Esophagus squamous epithelium (tissue), 5 donors: ENCODE data around the gene ARL17A. TPM values are rescaled to one million over a fixed set of nuclear protein-coding genes. Genes with fewer than 3 reads are reported as not detected.
"Not testable (repeated sequence)": the region's sequence is repeated elsewhere in the genome, so short reads cannot be mapped to it uniquely, and the experiment has no call there.

Experiments
- DNase-seq: peaks from one replicate; lab custom pipeline; 2025; lab: John Stamatoyannopoulos, UW
- H3K27ac ChIP-seq, 4 donors: fragments of 200-600 bp; sonication (generic); one replicate each; pipeline ENCODE4 v1.5.1; 2016 to 2019; ENCODE audit warnings: mild to moderate bottlenecking in 1 of 4
- H3K27me3 ChIP-seq, 4 donors: fragments of 200-600 bp; sonication (generic); 1 replicate in 3 of 4; 2 replicates in 1 of 4; pipeline versions ENCODE4 v1.5.1 to v1.6.0; 2017 to 2021; ENCODE audit warnings: antibody characterized with exemption in 1 of 4
- H3K36me3 ChIP-seq, 3 donors: fragments of 200-600 bp; sonication (generic); one replicate each; pipeline ENCODE4 v1.5.1; 2016 to 2019
- H3K4me1 ChIP-seq, 3 donors: fragments of 200-600 bp; sonication (generic); one replicate each; pipeline ENCODE4 v1.5.1; 2017 to 2019
- H3K4me3 ChIP-seq, 4 donors: fragments of 200-600 bp; sonication (generic); 1 replicate in 3 of 4; 2 replicates in 1 of 4; pipeline ENCODE4 v1.5.1; 2016 to 2019; ENCODE audit warnings: mild to moderate bottlenecking in 2 of 4, moderate library complexity in 1 of 4
- H3K9me3 ChIP-seq, 3 donors: fragments of 200-600 bp; sonication (generic); one replicate each; pipeline ENCODE4 v1.5.1; 2016 to 2019
- WGBS, 2 donors: methylation state at CpG; one replicate each; pipeline ENCODE4 v1.1.5; 2018; 5-methylcytosine and 5-hydroxymethylcytosine counted together
- intact Hi-C: fragments of 100-400 bp; cut with DNase I; formaldehyde crosslinking; loops from one replicate; pipeline ENCODE4 v1.15.0; 2022
- small RNA-seq, 4 donors: library from RNA; depleted of rRNA; stranded (forward); fragments of <200 nt; gene quantifications; one replicate each; pipeline ENCODE3, GENCODE V24; 2016
- total RNA-seq, 4 donors: library from RNA; depleted of rRNA; stranded (reverse); fragments of >200 nt; gene quantifications; one replicate each; pipeline ENCODE4 v1.1.0, GENCODE V29; 2016
- donor health status: DM: yes; HTN: yes; CAD: no.

The ARL17A gene
- total RNA-seq, 4 donors from 2014 or later = 2.0 to 12.4 (median 6.8) TPM

DNA sequence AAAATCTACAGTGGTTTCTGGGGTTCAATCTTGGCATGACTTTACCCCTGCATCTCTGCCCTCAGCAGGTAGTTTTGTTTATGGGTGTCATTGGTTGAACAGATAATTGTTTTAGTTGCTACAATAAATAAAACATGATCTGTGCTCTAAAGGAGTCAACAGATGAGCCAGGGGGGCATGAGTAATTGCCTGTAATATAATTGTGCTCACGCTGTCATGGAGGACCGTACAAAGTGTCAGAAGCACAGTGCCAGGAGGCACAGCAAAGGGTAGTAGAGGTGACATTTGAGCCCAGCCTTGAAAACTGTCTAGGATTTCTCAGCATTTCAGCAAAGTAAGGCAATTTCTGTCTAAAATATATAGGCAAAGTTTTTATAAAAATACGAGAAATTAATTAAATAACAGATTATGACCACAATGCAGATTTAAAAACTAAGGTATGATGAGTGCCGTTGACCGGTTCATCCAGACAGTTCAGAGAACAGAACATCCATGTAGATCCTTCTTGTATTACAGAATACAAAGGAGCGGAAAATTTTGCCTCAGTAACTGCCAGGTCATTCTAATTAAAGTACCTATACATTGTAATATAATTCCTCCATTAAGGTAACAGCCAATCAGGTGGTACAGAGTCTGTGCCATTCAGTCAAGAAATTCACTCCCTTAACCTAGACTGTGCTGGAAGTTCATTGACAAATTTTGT is 79.9 kb downstream of the ARL17A start:
- H3K36me3 ChIP-seq, DNase-seq, H3K4me1 ChIP-seq, H3K27me3 ChIP-seq, intact Hi-C loops, H3K27ac ChIP-seq, H3K9me3 ChIP-seq, H3K4me3 ChIP-seq: not testable (repeated sequence)
- WGBS, 2 donors = no CpG with 5 or more reads among the region's 6 CpGs

DNA sequence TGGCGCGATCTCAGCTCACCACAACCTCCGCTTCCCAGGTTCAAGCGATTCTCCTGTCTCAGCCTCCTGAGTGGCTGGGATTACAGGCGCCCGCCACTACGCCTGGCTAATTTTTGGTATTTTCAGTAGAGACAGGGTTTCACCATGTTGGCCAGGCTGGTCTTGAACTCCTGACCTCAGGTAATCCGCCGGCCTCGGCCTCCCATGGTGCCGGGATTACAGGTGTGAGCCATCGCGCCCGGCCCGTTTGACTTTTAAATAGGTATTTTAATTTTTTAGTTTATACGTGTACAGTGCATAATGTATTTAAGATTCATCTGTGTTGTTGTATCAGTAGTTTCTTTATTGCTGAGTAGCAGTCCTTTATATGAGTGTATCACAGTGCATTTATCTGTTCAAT is 87.5 kb downstream of the ARL17A start:
- H3K4me3 ChIP-seq, H3K4me1 ChIP-seq, H3K36me3 ChIP-seq, H3K9me3 ChIP-seq, H3K27ac ChIP-seq, intact Hi-C loops, H3K27me3 ChIP-seq, DNase-seq: not testable (repeated sequence)
- 97 to 98% methylated on average over 12 of the region's 16 CpGs for WGBS, 2 donors

DNA sequence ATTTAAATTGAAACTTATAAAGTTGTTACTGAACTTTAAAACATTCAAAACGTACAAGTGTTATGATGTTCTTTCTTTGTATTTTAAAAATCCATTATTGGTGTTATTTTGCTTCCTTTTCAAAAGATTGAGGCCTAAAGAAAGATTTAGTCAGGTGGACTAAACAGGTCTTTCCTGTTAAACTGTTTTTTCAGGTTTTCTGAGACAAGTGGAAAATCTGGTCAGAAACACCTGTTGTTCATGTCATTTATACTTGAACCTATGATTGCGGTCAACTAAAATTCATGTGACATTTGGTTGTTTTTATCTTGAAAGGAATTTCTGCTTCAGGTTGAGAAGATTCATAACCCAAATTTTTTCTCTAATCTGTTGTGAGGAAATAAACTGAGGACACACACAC is 98.2 kb downstream of the ARL17A start:
- DNase-seq, H3K4me3 ChIP-seq, H3K36me3 ChIP-seq, H3K4me1 ChIP-seq, intact Hi-C loops, H3K27me3 ChIP-seq, H3K9me3 ChIP-seq, H3K27ac ChIP-seq: not testable (repeated sequence)
- WGBS, 2 donors = no CpG with 5 or more reads among the region's 2 CpGs

DNA sequence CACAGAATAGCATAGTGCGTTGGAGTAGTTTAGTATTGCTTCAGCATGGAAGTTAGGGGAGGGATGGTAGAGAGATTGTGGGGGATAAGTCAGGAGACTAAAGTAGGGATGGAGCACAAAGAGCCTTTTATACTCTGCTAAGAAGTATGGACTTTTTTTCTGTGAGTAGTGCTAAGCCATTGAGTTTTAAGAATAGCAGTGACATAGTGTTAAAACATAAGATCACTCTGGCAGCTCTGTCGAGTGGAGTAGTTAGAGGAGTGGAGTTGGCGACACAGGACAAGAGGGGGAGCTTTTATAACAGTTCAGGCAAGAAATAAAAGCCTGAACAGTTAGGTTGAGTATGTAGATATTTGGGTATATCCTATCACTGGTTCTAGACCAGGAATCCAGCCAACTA is 100.7 kb downstream of the ARL17A start:
- H3K27ac ChIP-seq, H3K4me3 ChIP-seq, intact Hi-C loops, H3K4me1 ChIP-seq, H3K27me3 ChIP-seq, H3K9me3 ChIP-seq, H3K36me3 ChIP-seq, DNase-seq: not testable (repeated sequence)
- 80% methylated on average over 1 of the region's 3 CpGs; no CpG with 5 or more reads in 1 of the 2 donors for WGBS, 2 donors

DNA sequence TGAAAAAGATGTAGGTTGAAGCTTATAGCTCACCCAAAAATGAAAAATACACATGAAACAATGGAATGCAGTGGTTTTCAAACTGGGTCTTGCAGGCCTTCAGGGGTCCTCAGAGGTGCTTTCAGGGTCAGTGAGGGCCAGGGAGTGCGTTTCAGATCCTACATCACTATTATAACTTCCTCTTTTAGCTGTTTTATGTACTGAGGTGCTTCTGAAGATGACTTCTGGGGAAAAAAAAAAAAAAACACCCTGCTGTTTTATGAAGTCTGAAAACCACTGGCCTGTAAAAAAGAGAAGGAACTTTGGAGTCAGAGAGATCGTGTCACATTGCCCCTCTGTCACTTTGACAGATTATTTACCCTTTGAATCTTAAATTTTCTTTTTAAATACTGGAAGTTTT is 103.9 kb downstream of the ARL17A start:
- intact Hi-C loops, H3K9me3 ChIP-seq, H3K4me3 ChIP-seq, H3K27ac ChIP-seq, H3K4me1 ChIP-seq, DNase-seq, H3K36me3 ChIP-seq, H3K27me3 ChIP-seq: not testable (repeated sequence)
- 61 to 83% methylated on average over 2 of the region's 2 CpGs for WGBS, 2 donors

DNA sequence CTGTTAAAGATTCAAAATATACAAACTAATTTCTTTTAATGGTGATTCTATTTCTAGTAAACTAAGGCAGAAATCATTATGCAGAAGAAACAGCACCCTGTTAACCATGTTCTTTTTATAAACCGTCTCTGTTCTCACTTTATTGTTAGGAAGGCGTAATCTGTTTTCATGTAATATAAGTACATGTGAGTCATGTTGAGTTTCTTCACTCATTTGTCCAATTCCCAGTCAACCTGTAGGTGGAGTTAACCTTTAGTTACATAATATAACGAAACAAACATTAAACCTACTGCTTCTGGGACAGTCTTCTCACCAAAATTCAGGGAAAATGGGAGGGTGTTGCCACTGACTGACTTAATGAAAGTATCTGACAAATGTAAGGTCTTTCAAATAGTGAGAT is 105.0 kb downstream of the ARL17A start:
- H3K4me1 ChIP-seq, H3K27ac ChIP-seq, H3K9me3 ChIP-seq, H3K4me3 ChIP-seq, H3K36me3 ChIP-seq, intact Hi-C loops, DNase-seq, H3K27me3 ChIP-seq: not testable (repeated sequence)
- WGBS, 2 donors = no CpG with 5 or more reads among the region's 3 CpGs

DNA sequence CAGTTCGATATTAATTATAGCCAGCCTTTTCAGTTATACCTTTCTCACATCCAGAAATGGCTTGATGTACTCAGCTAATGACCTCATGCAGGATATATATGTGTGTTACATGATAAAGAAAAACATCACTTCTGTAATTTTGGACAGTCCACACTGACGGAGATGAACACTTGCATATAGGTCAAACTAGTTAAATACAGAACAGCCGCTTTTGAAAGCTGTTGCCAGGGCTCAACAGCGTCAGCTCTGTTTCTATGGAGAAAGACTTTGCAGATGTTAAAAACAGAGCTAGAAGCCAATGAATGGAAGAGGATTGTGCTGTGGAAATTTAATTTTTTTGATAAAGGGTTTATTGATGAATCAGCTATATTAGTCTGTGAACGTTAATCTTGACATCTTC is 111.9 kb downstream of the ARL17A start:
- H3K9me3 ChIP-seq, H3K4me3 ChIP-seq, H3K27ac ChIP-seq, H3K27me3 ChIP-seq, H3K36me3 ChIP-seq, intact Hi-C loops, DNase-seq, H3K4me1 ChIP-seq: not testable (repeated sequence)
- WGBS, 2 donors = 67 to 88% methylated on average over 1 to 2 of the region's 5 CpGs

Small RNA genes lying within 50 kb of the gene (small RNA-seq; reads per million reads assigned to genes)
- 0 reads per million in 4 donors for gene RN7SL199P

Other genes with a start within 250 kb of the ARL17A start
- gene ARL17B, start 217.9 kb downstream of the ARL17A start, total RNA-seq = 10 to 100 TPM in 2 of 4 donors, 1 to 10 TPM in 2; 4.4 to 13.2 (median 9.2) TPM
- 10 to 100 TPM in 1 of 4 donors, 1 to 10 TPM in 3; 4.6 to 10.3 (median 7.9) TPM for gene LRRC37A2, start 67.2 kb downstream of the ARL17A start, total RNA-seq
- 10 to 100 TPM; 20.9 to 30.8 (median 24.5) TPM for gene NSF, start 11.0 kb upstream of the ARL17A start, total RNA-seq
- 1 to 10 TPM in 3 of 4 donors, under 1 TPM in 1; 0.49 to 3.5 (median 2.2) TPM for gene WNT3, start 239.0 kb upstream of the ARL17A start, total RNA-seq